ENCODE results near the gene POLR3H.

GRCh38 chr22:41524809-41525449 is 19.3 kb downstream of the POLR3H start:
- TF ChIP-seq POLR2A (IDR thresholded peaks at IDR 0.05) (no peak), CTCF (IDR thresholded peaks at IDR 0.05) (no peak)
